OCI-LY1 (cell line): ENCODE measurements around the gene OLFM2.

Source experiments
- CTCF ChIP-seq: fragments of 200-600 bp; sonication (generic), shearing (Covaris generic); IDR thresholded peaks from 2 replicates; pipeline ENCODE4 v1.5.1; 2017; ENCODE audit warnings: mild to moderate bottlenecking, antibody characterized with exemption, low read length, moderate library complexity, mixed read lengths
- EZH2 ChIP-seq: fragments of 200-600 bp; sonication (generic), shearing (Covaris generic); IDR thresholded peaks from 2 replicates; pipeline ENCODE4 v1.8.0; 2017; ENCODE audit warnings: borderline replicate concordance, mixed run types, mild to moderate bottlenecking, antibody characterized with exemption, low read length, moderate library complexity, mixed read lengths

DNA sequence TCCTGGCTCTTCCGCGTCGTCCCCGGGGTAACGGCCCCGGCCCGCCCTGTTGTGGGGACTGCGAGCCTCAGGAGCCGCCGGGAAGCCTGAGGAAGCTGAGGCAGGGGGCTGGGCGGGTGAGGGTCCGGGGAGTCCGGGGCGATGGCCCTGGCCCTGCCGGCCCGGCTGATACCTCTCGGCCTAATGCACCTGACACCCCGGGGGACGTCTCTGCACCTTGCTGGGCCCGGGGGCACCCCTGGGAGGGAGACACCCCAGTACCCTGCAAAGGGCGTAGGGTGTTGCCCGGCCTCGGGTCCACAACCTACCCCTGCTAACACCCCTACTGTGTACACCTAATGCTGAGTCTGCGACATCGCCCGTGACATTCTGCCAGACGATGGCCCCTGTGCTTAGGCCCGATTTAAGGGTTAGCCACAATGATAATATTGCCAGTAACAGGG, 100.8 kb downstream of the OLFM2 start:
- TF ChIP-seq CTCF, result no peak
- TF ChIP-seq EZH2, result no peak
